ENCODE data around the gene MSANTD1.

- TF ChIP-seq RFX5 (IDR thresholded peaks at IDR 0.05; ENCODE audit: low read length), result no peak
- no peak for TF ChIP-seq PBX3 (IDR thresholded peaks at IDR 0.05)
- no peak for TF ChIP-seq EZH2phosphoT487 (IDR thresholded peaks at IDR 0.05; ENCODE audit: borderline replicate concordance, low read depth)
- no peak for TF ChIP-seq FOSL2 (IDR thresholded peaks at IDR 0.05; ENCODE audit: borderline replicate concordance, low read depth)
- no peak for TF ChIP-seq CTCF (IDR thresholded peaks at IDR 0.05)
- TF ChIP-seq YY1 (IDR thresholded peaks at IDR 0.05; ENCODE audit: low read depth), result no peak
These were observed 3.5 kb downstream of the MSANTD1 start for GRCh38 chr4:3252480-3252828.
